ENCODE results near the gene LRFN2.

LRFN2 gene

GRCh38 chr6:40397287-40398033 is 189.7 kb downstream of the LRFN2 start:
- DNase-seq, result no peak

DNA sequence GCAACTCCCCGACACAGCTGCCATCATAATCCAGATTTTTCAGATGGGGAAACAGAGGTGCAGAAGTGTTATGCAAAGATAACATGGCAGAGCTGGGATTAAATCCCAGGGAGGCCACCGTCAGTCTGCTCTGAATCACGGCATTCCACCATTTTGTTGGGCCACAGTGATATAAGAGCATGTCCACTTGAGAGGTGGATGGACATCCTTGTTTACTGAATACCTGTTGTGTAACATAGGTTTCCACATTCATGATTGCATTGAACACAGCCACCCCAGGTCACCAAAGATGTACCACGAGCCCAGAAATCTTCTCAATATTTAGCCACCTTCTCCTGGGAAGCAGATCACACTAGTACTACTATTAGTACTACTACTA is 191.5 kb downstream of the LRFN2 start:
- no peak for DNase-seq

- DNase-seq, result no peak
Measured at GRCh38 chr6:40395066-40395697, 192.0 kb downstream of the LRFN2 start.

GRCh38 chr6:40394381-40394780 is 192.8 kb downstream of the LRFN2 start:
- no peak for DNase-seq

DNA sequence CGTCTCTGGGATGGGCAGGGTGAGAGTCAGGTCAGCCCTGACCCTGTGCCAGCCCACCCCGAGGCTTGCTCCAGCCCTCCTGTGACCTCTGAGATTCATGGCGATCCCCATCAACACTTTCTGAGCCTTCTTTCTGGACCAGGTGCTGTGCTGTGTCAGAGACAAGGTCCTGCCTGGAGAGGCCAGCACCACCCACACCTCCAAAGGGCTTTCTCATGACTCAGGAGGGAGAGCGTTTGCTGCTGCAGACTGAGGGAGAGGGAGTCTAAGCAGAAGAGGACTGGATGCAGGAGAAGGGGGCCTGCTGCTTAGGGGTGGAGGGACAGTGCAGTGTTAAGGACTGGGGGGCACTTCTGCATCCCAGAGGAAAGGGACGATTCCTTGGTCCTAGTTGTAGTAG is 193.5 kb downstream of the LRFN2 start:
- DNase-seq, result no peak

DNA sequence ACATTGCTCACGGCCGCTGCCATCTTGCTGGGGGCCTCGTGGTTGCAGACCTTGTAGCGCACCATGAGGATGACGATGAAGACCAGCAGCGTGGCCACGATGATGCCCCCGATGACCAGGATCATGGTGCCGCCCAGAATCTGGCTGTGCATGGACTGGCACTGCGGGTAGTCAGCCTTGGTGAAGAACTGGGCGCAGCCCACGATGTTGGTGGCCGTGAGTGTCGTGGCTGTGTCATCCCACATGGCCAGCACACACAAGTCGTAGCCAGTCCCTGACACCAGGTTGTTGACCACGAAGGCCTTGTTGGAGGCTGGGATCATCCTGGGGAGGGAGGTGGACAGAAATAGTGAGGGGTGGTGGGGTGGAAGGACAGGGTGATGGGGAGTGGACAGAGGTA is 194.6 kb downstream of the LRFN2 start:
- no peak for DNase-seq

- no peak for DNase-seq
Measured at GRCh38 chr6:40391851-40392517, 195.2 kb downstream of the LRFN2 start.

DNA sequence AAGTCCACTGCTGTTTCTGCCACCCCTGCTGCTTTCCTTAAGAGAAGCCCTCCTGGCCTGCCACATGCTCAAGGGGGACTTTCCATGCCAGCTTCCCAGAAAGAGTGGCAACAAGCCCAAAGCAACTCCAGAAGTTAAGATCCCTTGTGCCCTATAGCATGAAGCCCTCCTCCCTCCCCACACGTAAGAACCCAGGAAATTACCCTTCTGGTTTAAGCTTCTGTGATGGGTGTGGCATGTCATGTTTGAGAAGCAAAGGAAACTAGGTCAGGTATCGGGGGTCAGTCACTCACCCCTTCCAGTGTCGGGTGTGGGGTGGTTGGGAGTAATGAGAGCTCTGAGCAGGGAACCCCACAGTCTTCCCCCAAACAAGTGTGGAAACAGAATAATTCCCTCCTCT is 196.1 kb downstream of the LRFN2 start:
- no peak for DNase-seq

GRCh38 chr6:40390144-40390800 is 196.9 kb downstream of the LRFN2 start:
- DNase-seq, result no peak

DNA sequence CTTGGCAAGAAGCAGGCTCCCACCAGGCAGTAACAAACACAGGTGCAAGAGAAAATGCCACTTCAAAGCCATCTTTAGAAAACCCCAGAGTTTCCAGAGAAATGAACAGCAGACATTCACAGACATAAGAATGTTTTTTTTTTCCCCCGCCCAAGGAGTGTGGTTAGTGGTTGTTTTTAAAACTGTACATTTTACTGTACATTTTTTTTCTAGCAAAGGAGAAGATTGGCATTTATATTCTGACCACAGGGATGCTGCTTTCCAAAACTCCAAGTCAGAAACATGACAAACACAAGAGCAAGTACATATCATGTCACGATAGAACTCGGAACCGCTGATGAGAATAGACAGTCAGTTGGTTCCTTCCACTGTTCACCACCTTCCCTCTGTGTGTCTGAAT is 197.9 kb downstream of the LRFN2 start:
- no peak for DNase-seq

DNA sequence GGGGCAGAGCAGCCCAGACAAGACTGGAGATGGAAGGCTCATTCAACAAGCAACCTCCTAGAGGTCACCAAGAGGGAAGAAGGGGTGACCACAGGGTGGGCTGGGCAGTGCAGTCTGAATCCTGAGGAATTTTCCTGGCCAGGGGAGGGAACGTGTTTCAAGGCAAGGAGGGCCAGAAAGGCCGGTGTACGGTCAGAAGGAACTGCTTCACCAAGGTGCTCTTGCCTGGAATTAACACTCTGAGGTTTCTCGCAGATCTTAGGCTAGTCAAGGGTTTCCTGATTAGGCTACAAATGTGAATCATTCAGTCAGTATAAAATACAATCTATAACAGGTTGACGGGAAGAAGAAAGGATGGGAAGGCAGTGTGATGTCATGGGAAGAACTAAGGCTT is 199.3 kb downstream of the LRFN2 start:
- DNase-seq, result no peak

DNA sequence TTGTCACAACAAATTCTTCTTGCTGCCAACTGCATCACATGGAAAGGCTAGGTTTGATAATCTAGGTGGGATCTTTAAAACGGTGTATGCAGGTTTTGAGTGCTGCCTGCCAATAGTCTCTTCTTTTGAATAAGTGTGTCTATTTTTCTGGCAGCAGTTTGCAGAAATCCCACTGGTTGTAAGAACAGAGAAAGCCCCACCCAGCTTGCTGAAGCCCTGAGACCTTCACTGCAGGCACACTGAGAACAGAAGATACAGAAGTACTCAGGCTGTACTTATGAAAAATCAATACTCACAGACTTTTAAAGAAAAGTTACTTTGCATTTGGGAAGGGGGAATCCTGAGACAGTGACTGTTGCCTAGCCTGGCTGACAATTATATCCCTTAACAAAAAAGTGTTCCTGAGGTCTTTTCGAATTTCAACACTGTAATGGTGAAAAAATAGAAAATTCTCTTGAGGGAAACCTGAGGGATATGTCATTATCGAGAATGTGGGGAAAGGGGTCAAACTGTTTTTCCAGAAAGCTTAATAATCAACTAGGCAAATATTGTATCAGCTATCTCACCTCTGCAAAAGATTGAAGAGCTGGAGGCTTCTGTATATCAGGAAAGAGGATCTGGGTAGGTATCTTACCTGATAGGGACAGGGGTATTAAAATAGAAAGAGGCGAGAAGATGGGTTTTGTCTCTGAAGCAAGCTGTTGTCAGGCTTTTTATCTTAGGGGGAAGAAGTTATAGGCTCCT is 199.9 kb downstream of the LRFN2 start:
- no peak for DNase-seq

DNA sequence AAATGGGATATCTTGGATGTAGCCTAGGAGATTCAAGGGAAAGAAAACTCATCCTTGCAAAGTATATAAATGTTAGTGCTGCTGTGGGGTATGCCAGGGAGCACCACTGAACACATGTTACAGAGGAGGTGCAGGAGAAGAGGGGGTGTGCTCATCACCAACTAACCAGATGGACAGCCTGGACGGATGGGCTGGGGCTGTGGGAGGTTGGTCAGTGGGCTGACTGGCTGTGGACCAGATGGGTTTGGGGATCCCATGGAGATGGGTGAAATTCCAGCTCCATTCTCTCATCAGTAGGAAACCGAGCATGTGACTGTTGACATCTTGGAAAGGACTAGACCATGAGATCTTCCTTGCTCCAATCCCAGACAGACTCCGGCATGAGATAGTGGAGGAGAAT is 201.0 kb downstream of the LRFN2 start:
- DNase-seq, result no peak

DNA sequence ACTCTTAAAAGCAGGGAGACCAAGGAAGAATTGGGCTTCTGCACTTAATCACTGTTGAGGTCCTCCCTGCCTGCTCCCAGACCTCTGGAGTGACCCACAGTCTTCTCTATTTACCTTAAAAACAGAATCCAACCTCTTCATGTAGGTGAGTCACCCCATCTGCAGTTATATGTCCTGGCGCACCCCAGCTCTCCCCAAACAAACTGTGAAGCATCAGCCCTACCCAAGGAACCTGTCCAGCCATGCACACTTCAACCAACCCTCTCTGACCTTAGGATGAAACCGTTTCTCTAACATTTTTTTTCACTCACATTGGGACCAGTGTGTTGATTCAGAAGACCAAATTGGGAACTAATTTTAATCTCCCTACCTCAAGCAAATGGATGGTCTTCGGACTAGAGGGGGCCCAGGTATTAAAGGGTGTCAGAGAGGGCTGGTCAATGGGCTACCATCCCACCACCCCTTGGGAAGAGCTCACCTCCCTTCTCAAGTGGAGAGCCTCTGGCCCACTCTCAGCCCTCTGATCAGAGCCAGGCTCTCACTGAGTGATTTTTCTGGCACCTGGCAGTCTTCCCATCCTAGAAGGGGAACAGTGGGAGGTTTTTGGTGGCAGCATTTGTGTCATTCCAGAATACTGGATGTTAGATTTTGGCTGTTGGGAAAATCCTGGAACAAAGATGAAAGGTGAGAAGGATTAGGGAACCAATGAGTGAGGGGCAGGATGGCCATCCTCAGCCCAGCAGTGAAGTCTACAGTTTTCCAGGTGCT is 203.6 kb downstream of the LRFN2 start:
- no peak for DNase-seq

- no peak for DNase-seq
Measured at GRCh38 chr6:40380271-40380670, 206.9 kb downstream of the LRFN2 start.

DNA sequence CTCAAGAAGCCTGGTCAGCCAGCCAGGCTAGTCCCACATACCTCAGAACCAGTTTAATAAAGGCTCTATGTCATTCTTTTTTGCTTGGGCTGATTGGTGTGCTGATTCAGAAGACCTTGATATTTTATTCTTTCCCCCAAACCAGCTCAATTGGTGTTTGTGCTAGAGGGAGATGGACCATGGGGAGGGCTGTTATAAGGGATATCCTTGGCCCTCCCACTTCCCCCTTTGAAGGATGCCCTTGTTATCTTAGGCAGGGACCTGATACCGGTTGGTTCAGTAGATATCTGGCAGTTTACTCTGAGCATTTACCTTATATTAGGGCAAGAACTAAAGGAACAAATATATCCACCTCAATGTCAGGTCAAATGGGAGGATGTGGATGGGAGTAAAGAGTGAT is 207.4 kb downstream of the LRFN2 start:
- DNase-seq, result no peak

DNA sequence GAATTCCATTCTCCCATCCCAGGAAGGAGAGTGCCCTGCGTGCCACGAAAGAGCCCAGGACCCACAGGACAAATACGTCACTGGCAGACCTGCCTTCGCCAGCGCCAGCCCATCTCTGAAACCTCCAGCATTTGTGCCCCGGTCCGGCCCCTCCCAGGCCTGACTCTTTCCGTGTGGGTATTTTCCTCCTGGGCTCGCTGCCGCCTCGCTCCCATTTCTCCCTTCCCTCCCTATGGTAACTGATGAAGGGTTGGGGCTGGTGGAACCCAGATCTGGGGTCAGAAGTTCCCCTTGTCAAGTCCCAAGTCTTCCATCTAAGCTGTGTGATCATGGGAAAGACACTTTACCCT is 208.5 kb downstream of the LRFN2 start:
- DNase-seq, result no peak

GRCh38 chr6:40378071-40378724 is 209.0 kb downstream of the LRFN2 start:
- DNase-seq, result no peak

- no peak for DNase-seq
Measured at GRCh38 chr6:40377173-40377806, 209.9 kb downstream of the LRFN2 start.

DNA sequence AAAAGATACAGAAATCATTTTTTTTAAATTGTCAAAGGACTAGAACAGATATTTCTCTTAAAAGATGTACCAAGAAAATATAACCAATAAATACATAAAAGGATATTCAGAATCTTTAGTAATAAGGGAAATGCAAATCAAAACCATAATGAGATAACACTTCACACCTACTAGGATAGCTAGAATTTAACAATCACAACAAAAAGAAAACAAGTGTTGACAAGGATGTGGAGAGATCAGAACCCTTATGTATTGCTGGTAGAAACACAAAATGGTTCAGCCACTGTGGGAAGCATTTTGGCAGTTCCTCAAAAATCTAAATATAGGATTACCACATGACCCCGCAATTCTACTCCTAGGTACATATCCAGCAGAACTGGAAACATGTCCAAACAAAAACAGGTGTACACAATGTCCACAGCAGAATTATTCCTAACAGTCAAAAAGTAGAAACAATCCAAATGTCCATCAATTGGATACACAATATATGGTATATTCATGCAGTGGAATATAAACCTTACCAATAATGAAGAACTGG is 211.0 kb downstream of the LRFN2 start:
- no peak for DNase-seq

DNA sequence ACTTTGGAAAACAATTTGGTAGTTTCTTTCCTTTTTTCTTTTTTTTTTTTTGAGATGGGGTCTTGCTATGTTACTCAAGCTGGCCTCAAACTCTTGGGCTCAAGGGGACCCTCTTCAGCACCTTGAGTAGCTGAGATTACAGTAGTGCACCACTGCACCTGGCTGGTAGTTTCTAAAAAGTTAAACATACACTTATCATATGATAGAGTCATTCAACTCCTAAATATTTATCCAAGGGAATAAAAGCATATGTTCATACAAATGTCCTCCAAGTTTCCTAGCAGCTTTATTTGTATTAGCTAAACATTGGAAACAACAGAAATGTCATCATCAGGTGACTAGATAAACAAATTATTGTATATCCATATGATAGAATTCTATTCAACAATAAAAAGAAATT is 213.9 kb downstream of the LRFN2 start:
- no peak for DNase-seq

Data from right kidney (tissue), 1 donor.